Epithelial cell of proximal tubule (primary cell): ENCODE results near the gene PCK1. TPM values are rescaled to one million over a fixed set of nuclear protein-coding genes. Genes with fewer than 3 reads are reported as not detected.

Source experiments
- DNase-seq: peaks from one replicate; pipeline ENCODE4 v3.0.0-alpha.2; 2011; ENCODE audit warnings: low read depth
- H3K4me3 ChIP-seq: 2 replicates; pipeline ENCODE4 v1.5.1; 2011; ENCODE audit warnings: low read depth, mild to moderate bottlenecking, low read length
- total RNA-seq: library from RNA; depleted of rRNA; stranded (reverse); fragments of >200 nt; gene quantifications from 2 replicates; pipeline ENCODE4 v1.2.3, GENCODE V29; 2015
- TF ChIP-seq, protein P1 (sequence below): conservative IDR thresholded peaks from 2 replicates; pipeline ENCODE4 v1.5.1; 2012; ENCODE audit warnings: low read depth, mild to moderate bottlenecking, low read length

The PCK1 gene
- total RNA-seq, 1 donor from 2014 or later: not detected

DNA sequence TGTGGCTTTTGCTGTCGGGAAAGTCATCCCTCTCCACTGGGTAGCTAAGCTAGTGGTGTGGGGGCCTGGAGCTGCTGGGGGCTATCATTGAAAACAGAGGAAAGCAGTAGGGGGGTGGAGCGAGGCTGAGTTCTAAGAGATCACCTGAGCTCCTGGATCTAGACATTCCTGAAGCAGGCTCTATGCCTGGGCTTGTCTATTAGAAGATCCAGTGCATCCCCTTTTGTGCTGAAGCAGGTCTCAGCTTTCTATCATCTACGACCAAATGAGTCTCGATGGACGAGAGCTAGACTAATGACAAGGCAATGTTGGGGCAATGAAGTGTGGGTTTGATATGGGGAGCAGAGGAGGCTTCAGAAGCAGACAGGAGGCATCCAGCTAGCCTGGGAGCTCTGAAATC is 40.8 kb downstream of the PCK1 start:
- H3K4me3 ChIP-seq: no peak overlapping the region
- no peak for DNase-seq
- TF ChIP-seq, protein P1, sequence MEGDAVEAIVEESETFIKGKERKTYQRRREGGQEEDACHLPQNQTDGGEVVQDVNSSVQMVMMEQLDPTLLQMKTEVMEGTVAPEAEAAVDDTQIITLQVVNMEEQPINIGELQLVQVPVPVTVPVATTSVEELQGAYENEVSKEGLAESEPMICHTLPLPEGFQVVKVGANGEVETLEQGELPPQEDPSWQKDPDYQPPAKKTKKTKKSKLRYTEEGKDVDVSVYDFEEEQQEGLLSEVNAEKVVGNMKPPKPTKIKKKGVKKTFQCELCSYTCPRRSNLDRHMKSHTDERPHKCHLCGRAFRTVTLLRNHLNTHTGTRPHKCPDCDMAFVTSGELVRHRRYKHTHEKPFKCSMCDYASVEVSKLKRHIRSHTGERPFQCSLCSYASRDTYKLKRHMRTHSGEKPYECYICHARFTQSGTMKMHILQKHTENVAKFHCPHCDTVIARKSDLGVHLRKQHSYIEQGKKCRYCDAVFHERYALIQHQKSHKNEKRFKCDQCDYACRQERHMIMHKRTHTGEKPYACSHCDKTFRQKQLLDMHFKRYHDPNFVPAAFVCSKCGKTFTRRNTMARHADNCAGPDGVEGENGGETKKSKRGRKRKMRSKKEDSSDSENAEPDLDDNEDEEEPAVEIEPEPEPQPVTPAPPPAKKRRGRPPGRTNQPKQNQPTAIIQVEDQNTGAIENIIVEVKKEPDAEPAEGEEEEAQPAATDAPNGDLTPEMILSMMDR: no peak

DNA sequence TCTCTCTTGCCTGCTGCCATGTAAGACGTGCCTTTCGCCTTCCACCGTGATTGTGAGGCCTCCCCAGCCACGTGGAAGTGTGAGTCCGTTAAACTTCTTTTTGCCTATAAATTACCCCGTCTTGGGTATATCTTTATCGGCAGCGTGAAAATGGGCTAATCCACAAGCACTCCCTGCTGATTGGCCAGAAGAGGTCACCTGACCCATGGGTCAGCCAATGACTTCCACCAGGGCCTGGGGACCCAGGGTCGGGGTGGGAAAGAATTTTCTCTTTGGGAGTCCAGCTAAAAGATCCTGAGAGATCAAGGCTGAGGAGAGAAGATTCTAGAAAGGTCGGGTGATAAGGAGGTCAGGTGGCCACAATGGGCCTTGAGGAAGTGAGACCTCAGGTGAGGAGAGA is 42.2 kb downstream of the PCK1 start:
- no peak for DNase-seq
- TF ChIP-seq, protein P1: no peak
- no peak overlapping the region for H3K4me3 ChIP-seq

DNA sequence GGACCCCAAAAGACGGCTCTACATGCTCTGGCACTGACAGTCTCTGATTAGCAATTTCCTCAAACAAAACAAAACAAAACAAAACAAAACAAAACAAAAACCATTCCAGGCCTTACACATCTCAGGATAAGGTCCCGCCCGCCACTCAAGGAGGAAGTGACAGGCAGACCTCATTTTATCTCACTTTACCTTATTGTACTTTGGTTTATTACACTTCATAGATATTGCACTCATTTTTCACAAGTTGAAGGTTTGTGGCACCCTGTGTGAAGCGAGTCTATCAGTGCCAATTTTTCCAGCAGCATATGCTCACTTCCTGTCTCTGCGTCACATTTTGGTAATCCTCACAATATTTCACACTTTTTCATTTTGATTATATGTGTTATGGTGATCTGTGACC is 44.1 kb downstream of the PCK1 start:
- no peak for DNase-seq
- TF ChIP-seq, protein P1: no peak
- H3K4me3 ChIP-seq: no peak overlapping the region

DNA sequence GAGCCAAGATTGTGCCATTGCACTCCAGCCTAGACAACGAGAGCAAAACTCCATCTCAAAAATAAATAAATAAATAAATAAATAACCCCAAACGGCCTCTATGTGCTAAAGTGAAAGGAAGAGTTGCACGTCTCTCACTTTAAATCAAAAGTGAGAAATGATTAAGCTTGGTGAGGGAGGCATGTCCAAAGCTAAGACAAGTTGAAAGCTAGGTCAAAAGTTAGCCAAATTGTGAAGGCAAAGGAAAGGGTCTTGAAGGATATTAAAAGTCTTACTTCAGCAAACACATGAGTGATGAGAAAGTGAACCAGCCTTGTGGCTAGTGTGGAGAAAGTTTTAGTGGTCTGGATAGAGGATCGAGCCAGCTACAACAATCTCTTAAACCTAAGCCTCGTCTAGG is 45.0 kb downstream of the PCK1 start:
- no peak overlapping the region for H3K4me3 ChIP-seq
- TF ChIP-seq, protein P1: no peak
- DNase-seq: no peak

DNA sequence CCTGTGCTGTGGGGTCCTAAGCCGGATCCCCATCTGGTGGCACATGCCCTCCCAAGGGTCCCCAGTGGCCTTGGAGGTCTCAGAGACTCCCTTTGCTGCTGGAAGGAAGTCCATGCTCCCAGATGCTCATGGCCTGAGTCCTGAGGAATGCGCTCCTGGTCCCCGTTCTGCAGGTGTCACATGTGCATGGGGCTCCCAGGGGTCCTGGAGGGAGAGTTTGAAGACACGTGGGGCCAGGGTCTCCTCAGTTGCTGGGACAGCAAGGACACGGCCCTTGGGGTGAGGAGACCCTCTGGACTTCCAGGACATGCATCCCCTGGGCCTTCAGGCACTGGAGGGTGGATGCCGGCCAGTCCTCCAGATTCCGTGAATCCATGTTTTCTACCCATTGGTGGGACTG is 47.6 kb downstream of the PCK1 start:
- DNase-seq: no peak
- no peak overlapping the region for H3K4me3 ChIP-seq
- TF ChIP-seq, protein P1: no peak

DNA sequence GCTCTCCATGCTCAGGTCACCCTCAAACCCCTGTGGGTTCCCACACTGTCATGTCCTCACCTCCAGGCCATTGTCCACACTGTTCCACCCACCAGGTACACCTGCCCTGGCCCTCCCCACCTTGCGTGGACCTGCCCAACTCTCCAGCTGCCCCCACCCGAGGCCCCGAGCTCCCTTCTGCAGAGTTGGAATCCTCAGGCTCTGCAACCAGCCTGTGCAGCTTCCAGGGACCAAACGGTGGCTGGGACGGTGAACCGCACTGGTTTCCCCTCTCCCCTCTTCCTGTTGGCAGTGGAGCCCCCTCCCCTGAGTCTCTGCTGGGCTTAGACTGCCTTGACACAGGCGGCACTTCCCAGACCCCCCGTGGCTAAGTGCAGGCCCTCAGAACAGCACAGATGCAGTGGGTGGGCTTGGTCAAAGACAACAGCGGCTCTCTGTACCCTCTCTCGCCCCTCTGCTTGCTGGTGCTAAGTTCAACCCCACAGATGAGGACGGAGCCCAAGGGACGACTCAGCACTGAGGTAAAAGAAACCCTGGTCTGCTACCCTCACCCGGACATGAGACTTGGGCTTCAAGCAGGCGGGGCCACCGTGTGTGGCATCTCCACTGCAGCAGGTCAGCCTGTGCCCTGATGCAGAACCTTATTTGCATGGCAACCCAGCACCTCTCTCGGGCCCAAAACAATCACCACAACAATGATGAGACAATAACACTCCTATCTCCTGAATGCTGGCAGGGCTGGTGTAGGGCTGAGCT is 48.4 kb downstream of the PCK1 start:
- DNase-seq: no peak
- TF ChIP-seq, protein P1: no peak
- H3K4me3 ChIP-seq: no peak overlapping the region

DNA sequence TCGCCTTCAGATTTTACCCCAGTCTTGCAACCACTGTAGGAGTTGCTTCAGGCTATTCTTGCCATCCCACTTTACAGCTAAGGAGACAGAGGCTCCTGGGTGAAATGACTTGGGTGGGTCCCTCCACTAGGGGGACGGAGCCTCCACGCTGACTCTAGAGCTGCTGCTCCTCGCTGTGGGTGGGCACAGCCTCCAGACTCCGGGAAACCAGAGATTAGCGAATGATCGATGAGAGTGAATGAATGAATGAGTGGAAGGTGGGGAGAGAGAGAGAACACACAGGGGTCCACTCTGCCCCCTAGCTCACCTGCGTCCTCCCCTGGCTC is 48.9 kb downstream of the PCK1 start:
- no peak overlapping the region for H3K4me3 ChIP-seq
- TF ChIP-seq, protein P1: peak; percentile 8
- no peak for DNase-seq
